Measurements from ENCODE around the gene AKAP1. TPM values are rescaled to one million over a fixed set of nuclear protein-coding genes. Genes with fewer than 3 reads are reported as not detected.

Gene AKAP1
- total and polyA plus RNA-seq, 5 donors = 92.3 to 194 (median 161) TPM

GRCh38 chr17:57106107-57106835 is 21.2 kb downstream of the AKAP1 start:
- WGBS = 75% methylated on average over 17 of the region's 17 CpGs
- Histone ChIP-seq H3K9me3 (ENCODE audit: control insufficient read depth, low read length) (no peaks in the 10 kb centered on the region), H3K4me3 (ENCODE audit: low read length) (no peak overlapping the region), H3K27me3 (ENCODE audit: control insufficient read depth, insufficient read depth) (no peaks in the 10 kb centered on the region), H3K27ac (ENCODE audit: low read length) (peak overlapping the region; percentile 75), H3K4me1 (ENCODE audit: control insufficient read depth, insufficient read depth, low read length) (peaks cover 28% of the 10 kb centered on the region)
- peak in 2 of 3 donors; percentile 65 to 70 for DNase-seq
- peak; percentile 3 to 27 for ATAC-seq
- intact Hi-C loops (cut with DNase I) = no loop called here

- intact Hi-C loops (cut with DNase I) = no loop called here
- DNase-seq (no peak), ATAC-seq (no peak)
- no peaks in the 10 kb centered on the region for H3K27me3 ChIP-seq (ENCODE audit: control insufficient read depth, insufficient read depth)
- no peak overlapping the region for H3K4me3 ChIP-seq (ENCODE audit: low read length)
- WGBS = 86% methylated on average over 14 of the region's 14 CpGs
- H3K9me3 ChIP-seq (ENCODE audit: control insufficient read depth, low read length) = no peaks in the 10 kb centered on the region
- H3K27ac ChIP-seq (ENCODE audit: low read length) = peak overlapping the region; percentile 75
- peaks cover 28% of the 10 kb centered on the region for H3K4me1 ChIP-seq (ENCODE audit: control insufficient read depth, insufficient read depth, low read length)
Observed at GRCh38 chr17:57106836-57107497, 21.9 kb downstream of the AKAP1 start.

GRCh38 chr17:57107498-57108101 is 22.6 kb downstream of the AKAP1 start:
- intact Hi-C loops (cut with DNase I) = no loop called here
- DNase-seq (no peak), ATAC-seq (no peak)
- Histone ChIP-seq H3K4me1 (ENCODE audit: control insufficient read depth, insufficient read depth, low read length) (peaks cover 28% of the 10 kb centered on the region), H3K9me3 (ENCODE audit: control insufficient read depth, low read length) (no peaks in the 10 kb centered on the region), H3K27ac (ENCODE audit: low read length) (peak overlapping the region; percentile 75), H3K27me3 (ENCODE audit: control insufficient read depth, insufficient read depth) (no peaks in the 10 kb centered on the region), H3K4me3 (ENCODE audit: low read length) (no peak overlapping the region)
- WGBS = 61% methylated on average over 12 of the region's 12 CpGs

- ATAC-seq = peak; percentile 25 to 62
- Histone ChIP-seq H3K9me3 (ENCODE audit: control insufficient read depth, low read length) (no peaks in the 10 kb centered on the region), H3K4me1 (ENCODE audit: control insufficient read depth, insufficient read depth, low read length) (peaks cover 28% of the 10 kb centered on the region), H3K4me3 (ENCODE audit: low read length) (no peak overlapping the region), H3K27ac (ENCODE audit: low read length) (peak overlapping the region; percentile 93), H3K27me3 (ENCODE audit: control insufficient read depth, insufficient read depth) (no peaks in the 10 kb centered on the region)
- WGBS = 69% methylated on average over 12 of the region's 12 CpGs
- DNase-seq = peak in 1 of 3 donors; percentile 41
- intact Hi-C loops (cut with DNase I) = no loop called here
Observed at GRCh38 chr17:57108671-57109392, 23.8 kb downstream of the AKAP1 start.

DNA sequence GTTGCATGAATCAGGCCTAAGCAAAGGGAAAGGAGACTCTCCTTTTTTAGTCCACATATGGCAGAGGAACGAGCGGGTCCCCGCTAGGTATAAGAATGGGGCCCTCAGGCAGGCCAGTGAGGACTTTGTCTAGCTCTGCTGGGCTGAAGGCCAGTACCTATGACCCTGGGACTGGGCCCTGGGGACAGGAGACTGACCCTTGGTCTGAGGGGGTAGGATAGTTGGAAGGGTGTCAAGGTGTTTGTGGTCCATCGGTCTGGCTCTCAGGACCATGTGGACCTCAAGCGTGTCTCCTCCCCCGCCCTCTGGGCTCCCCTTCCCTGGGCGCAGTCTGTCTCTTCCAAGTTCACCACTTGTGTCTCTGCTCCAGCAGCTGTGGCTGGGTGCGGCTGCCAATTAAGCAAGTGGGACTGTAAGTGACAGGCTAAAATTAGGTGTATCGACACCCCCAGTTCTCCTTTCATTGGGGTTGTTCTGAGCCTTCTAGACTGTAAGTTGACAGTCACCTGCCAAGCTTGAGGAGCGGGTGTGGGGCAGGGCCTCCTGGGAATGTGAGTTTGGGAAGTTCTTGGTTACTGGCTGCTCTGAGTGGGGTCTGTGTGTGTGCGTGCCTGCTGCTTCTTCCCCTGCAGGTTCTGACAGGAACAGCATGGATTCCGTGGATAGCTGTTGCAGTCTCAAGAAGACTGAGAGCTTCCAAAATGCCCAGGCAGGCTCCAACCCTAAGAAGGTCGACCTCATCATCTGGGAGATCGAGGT is 24.5 kb downstream of the AKAP1 start:
- intact Hi-C loops (cut with DNase I) = no loop called here
- Histone ChIP-seq H3K27me3 (ENCODE audit: control insufficient read depth, insufficient read depth) (no peaks in the 10 kb centered on the region), H3K4me1 (ENCODE audit: control insufficient read depth, insufficient read depth, low read length) (peaks cover 25% of the 10 kb centered on the region), H3K27ac (ENCODE audit: low read length) (peak overlapping the region; percentile 93), H3K9me3 (ENCODE audit: control insufficient read depth, low read length) (no peaks in the 10 kb centered on the region), H3K4me3 (ENCODE audit: low read length) (no peak overlapping the region)
- 50% methylated on average over 14 of the region's 14 CpGs for WGBS
- peak; percentile 56 to 65 for ATAC-seq
- peak; percentile 70 to 87 (median 84) for DNase-seq

DNA sequence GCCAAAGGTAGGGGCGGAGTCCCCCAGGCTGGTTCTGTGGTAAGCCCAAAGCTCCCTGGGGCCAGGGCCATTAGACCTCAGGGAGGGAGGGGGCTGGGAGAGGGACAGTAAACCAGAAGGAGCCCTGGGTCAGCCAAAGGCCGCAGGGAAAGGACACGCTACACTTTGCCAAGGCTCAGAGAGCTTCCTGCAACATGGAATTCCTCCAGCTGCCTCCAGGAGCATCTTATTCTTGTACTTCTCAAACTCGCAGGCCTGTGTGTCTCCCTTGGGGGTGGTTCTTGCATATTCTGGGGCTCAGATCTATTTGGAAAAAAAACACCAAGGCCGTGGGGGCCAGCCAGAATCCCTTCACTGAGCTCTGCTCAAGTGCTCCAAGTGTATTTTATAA is 25.1 kb downstream of the AKAP1 start:
- intact Hi-C loops (cut with DNase I) = no loop called here
- ATAC-seq = peak; percentile 6 to 29
- 25% methylated on average over 5 of the region's 5 CpGs for WGBS
- Histone ChIP-seq H3K4me3 (ENCODE audit: low read length) (no peak overlapping the region), H3K4me1 (ENCODE audit: control insufficient read depth, insufficient read depth, low read length) (peaks cover 23% of the 10 kb centered on the region), H3K9me3 (ENCODE audit: control insufficient read depth, low read length) (no peaks in the 10 kb centered on the region), H3K27ac (ENCODE audit: low read length) (peak overlapping the region; percentile 93), H3K27me3 (ENCODE audit: control insufficient read depth, insufficient read depth) (no peaks in the 10 kb centered on the region)
- DNase-seq = peak; percentile 48 to 79 (median 74)

DNA sequence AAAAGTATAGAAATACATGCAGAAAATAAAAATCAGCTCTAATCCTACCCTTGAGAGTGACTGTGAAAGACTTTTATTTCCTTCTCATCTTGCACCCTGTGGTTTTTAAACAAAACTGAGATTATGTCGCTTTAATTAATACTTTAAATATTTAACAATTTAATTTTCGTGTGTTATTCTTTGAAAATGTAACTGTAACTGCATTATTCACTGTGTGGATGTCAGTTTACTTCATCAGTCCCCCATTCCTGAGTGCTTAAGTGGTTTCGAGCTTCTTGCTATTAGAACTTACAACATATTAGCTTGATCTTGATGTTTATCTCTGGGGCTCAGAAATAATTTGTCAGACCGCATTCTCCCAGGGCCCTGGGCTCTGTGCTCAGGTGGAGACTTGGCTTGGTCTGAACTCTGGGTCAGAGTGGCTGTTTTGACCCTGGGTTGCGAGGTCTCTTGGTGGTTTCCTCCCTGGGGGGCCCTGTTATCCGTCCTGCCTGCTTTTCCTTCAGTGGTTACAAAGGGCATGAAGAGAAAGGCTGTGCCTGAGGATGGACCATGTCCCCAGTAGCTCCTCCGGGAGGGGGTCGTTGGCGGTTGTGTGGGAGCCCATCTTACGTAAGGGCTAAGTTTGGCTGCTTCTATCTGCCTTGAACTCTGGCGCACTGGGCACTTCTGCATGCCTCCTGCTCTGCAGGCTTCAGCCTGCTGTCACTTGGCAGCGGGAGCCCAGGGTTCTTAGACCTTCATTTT is 25.7 kb downstream of the AKAP1 start:
- WGBS = 60% methylated on average over 12 of the region's 12 CpGs
- intact Hi-C loops (cut with DNase I) = no loop called here
- H3K27me3 ChIP-seq (ENCODE audit: control insufficient read depth, insufficient read depth) = no peaks in the 10 kb centered on the region
- peaks cover 22% of the 10 kb centered on the region for H3K4me1 ChIP-seq (ENCODE audit: control insufficient read depth, insufficient read depth, low read length)
- peak overlapping the region; percentile 86 for H3K27ac ChIP-seq (ENCODE audit: low read length)
- H3K9me3 ChIP-seq (ENCODE audit: control insufficient read depth, low read length) = no peaks in the 10 kb centered on the region
- no peak overlapping the region for H3K4me3 ChIP-seq (ENCODE audit: low read length)
- DNase-seq (peak in 2 of 3 donors; percentile 36 to 68), ATAC-seq (peak in 1 of 2 donors; percentile 20)

DNA sequence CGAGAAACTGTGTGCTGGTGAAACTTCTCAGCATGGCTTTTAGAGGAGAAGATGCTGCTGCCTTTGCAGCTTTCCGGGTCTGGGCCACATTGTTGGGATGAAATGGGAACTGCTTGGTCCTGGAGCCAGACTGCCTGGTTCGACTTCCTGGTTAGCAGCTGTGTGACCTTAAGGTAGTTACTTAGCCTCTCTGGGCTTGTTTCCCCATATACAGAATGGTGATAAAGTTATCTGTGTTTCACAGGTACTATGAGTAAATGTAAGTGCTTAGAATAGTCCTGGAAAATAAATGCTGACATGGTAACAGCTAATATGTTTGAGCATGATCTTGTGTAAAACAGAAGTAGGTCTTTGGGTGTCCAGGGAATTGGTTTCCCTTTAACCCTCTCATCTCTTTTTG is 26.3 kb downstream of the AKAP1 start:
- WGBS = 60% methylated on average over 3 of the region's 3 CpGs
- no peak for ATAC-seq
- H3K9me3 ChIP-seq (ENCODE audit: control insufficient read depth, low read length) = no peaks in the 10 kb centered on the region
- H3K27me3 ChIP-seq (ENCODE audit: control insufficient read depth, insufficient read depth) = no peaks in the 10 kb centered on the region
- H3K4me1 ChIP-seq (ENCODE audit: control insufficient read depth, insufficient read depth, low read length) = peaks cover 20% of the 10 kb centered on the region
- peak overlapping the region; percentile 72 for H3K27ac ChIP-seq (ENCODE audit: low read length)
- no peak overlapping the region for H3K4me3 ChIP-seq (ENCODE audit: low read length)
- intact Hi-C loops (cut with DNase I) = no loop called here
- no peak for DNase-seq

DNA sequence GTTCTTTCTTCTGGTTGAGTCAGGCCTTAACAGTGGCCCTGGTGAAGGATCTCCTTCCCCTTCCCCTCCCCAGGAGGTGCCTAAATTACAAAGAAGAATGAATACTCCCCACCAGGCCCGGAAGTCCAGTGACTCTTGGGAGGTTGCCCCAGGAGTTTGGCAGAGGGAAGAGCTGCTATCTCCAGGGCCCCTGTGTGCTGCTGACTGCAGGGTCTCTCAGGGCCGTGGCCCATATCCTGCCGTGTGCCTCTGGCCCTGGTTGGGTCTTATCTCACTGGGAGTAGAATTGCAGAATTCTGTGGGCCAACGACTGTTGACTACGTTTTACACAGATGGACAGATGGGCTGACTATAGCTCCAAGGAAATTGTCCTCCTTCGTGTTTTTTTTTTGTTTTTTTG is 28.0 kb downstream of the AKAP1 start:
- Histone ChIP-seq H3K27ac (ENCODE audit: low read length) (peak overlapping the region; percentile 9), H3K4me1 (ENCODE audit: control insufficient read depth, insufficient read depth, low read length) (peaks cover 12% of the 10 kb centered on the region), H3K27me3 (ENCODE audit: control insufficient read depth, insufficient read depth) (no peaks in the 10 kb centered on the region), H3K9me3 (ENCODE audit: control insufficient read depth, low read length) (no peaks in the 10 kb centered on the region), H3K4me3 (ENCODE audit: low read length) (no peak overlapping the region)
- intact Hi-C loops (cut with DNase I) = no loop called here
- WGBS = 41% methylated on average over 6 of the region's 6 CpGs
- DNase-seq (no peak), ATAC-seq (no peak)

DNA sequence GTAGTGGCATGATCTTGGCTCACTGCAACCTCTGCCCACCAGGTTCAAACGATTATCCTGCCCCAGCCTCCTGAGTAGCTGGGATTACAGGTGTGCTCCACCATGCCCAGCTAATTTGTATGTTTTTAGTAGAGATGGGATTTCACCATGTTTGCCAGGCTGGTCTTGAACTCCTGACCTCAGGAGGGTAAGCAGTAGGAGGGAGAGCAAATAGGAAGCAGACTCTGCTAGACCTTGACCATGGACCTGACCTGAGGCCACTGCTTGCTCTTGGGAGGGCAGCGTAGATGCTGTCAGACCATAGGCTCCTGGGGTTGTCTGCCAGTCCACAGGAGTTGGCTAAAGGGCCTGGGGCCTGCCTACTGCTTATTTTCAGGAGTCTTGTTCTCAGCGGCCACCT is 28.6 kb downstream of the AKAP1 start:
- no peak for DNase-seq
- no peak for ATAC-seq
- 98% methylated on average over 3 of the region's 3 CpGs for WGBS
- peak overlapping the region; percentile 9 for H3K27ac ChIP-seq (ENCODE audit: low read length)
- no peaks in the 10 kb centered on the region for H3K9me3 ChIP-seq (ENCODE audit: control insufficient read depth, low read length)
- no peak overlapping the region for H3K4me3 ChIP-seq (ENCODE audit: low read length)
- peaks cover 8% of the 10 kb centered on the region for H3K4me1 ChIP-seq (ENCODE audit: control insufficient read depth, insufficient read depth, low read length)
- H3K27me3 ChIP-seq (ENCODE audit: control insufficient read depth, insufficient read depth) = no peaks in the 10 kb centered on the region
- intact Hi-C loops (cut with DNase I) = no loop called here
